ENCODE measurements around the gene DNAH8.

DNAH8 gene

GRCh38 chr6:39049575-39050283 lies 334.6 kb downstream of the DNAH8 start:
- TF ChIP-seq POLR2A (IDR thresholded peaks at IDR 0.05; ENCODE audit: low read length), result no peak
- TF ChIP-seq GATA1 (IDR thresholded peaks at IDR 0.05; ENCODE audit: low read depth, low read length), result no peak

DNA sequence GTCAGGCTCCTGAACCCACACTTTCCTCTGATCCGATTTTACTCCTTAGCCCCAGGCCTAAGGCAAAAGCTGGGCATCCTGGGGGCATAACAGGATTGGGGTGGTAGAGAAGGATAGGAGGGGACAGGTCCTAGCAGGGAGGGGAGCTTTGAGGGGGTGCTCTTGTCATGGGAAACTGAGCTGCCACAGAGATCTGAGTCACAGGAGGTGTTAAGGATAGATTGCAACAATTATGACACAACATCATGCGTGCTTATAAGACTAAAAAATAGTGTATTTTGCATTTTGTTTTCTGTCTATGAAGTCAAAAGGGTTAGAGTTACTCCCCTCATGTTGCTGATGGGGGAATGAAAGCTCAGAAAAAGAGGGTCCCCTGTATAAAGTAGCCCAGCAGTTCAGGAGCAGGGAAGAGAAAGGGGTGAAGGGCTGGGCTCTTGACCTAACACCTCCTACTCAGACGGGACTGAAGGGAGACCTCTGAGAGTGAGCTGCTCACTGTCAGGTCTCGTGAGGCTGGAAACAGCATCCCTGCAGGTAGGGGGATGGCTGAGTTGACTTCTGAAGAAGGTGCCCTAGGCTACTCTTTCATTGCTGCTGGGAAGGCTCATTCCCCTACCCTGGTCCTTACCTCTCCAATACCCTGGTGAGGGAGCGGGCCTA lies 335.5 kb downstream of the DNAH8 start:
- TF ChIP-seq POLR2A (IDR thresholded peaks at IDR 0.05; ENCODE audit: low read length) (no peak), GATA1 (IDR thresholded peaks at IDR 0.05; ENCODE audit: low read depth, low read length) (no peak)
- no peak for DNase-seq

More at GRCh38 chr6:39049575-39050283, 334.6 kb downstream of the DNAH8 start:
- no peak for DNase-seq

GRCh38 chr6:39051399-39052122 lies 336.4 kb downstream of the DNAH8 start:
- TF ChIP-seq GATA1 (IDR thresholded peaks at IDR 0.05; ENCODE audit: low read depth, low read length) (no peak), POLR2A (IDR thresholded peaks at IDR 0.05; ENCODE audit: low read length) (no peak)
- no peak for DNase-seq

DNA sequence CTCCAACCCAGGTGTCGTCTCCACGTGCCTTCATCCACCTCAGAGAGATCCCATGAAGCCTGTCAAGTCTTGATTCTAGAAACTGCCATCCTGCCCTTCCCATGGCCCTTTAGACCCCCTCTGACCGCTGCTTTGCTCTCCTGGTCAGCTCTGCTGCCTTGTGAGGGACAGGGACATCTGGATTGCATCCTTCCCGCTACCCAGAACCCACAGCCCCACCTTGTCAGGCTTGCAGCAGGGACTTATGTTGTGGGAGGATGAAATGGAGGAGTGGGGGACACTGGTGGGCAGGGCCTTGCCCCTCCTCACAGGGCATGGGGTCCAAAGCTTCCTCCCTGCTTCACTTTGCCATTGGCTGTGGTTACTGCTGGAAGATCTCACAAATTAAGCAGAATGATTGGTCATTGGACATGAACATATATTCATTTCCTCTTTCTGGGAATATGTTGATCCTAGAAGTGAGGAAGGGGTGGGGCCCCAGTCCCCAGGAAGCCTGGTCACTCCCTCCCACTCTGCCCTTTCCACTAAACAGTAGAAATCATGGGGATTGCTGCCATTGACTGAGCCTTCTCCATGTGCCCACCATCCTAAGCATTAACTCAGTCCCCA lies 338.0 kb downstream of the DNAH8 start:
- DNase-seq, result no peak
- TF ChIP-seq GATA1 (IDR thresholded peaks at IDR 0.05; ENCODE audit: low read depth, low read length), result no peak
- TF ChIP-seq POLR2A (IDR thresholded peaks at IDR 0.05; ENCODE audit: low read length), result no peak

DNA sequence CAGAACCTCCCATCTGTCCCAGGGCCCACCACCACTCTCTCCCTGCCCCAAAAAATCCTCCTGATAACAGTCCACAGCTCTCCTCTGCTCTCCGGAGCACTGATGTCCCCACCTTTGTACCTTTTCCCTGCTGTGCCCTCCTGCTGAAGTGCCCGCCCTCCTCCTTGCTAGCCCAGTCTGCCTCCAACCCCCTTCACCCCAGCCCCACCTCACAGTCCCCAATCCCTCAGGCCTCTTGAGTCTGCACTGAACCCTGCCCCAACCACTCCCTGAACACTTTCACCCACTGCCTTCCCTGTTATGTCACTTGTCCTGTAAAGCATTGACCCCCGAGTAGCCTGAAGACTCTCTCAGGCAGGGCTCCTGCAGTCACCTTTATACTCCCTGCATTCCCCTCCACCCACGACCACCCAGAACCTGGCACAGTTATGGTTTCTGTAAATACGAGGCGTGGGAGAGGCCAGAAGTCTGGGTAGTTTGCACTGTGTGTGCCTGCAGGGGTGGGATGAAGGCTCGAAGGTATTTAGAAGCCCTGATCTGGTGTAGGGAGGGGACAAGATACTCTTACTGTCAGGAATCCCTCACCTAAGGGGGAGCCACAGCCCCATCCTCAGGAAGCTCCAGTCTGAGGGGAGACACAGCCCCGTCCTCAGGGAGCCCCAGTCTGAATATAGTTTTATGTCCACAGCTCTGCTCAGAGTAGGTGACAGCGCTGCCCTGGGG lies 338.9 kb downstream of the DNAH8 start:
- no peak for DNase-seq
- no peak for TF ChIP-seq GATA1 (IDR thresholded peaks at IDR 0.05; ENCODE audit: low read depth, low read length)
- TF ChIP-seq POLR2A (IDR thresholded peaks at IDR 0.05; ENCODE audit: low read length), result no peak

- TF ChIP-seq GATA1 (IDR thresholded peaks at IDR 0.05; ENCODE audit: low read depth, low read length) (no peak), POLR2A (IDR thresholded peaks at IDR 0.05; ENCODE audit: low read length) (no peak)
- no peak for DNase-seq
Observed at GRCh38 chr6:39054577-39055142, 339.5 kb downstream of the DNAH8 start.

GRCh38 chr6:39055661-39056060 lies 340.6 kb downstream of the DNAH8 start:
- TF ChIP-seq POLR2A (IDR thresholded peaks at IDR 0.05; ENCODE audit: low read length), result no peak
- no peak for TF ChIP-seq GATA1 (IDR thresholded peaks at IDR 0.05; ENCODE audit: low read depth, low read length)
- DNase-seq, result no peak

GRCh38 chr6:39056191-39056590 lies 341.1 kb downstream of the DNAH8 start:
- no peak for DNase-seq
- TF ChIP-seq POLR2A (IDR thresholded peaks at IDR 0.05; ENCODE audit: low read length) (no peak), GATA1 (IDR thresholded peaks at IDR 0.05; ENCODE audit: low read depth, low read length) (no peak)

DNA sequence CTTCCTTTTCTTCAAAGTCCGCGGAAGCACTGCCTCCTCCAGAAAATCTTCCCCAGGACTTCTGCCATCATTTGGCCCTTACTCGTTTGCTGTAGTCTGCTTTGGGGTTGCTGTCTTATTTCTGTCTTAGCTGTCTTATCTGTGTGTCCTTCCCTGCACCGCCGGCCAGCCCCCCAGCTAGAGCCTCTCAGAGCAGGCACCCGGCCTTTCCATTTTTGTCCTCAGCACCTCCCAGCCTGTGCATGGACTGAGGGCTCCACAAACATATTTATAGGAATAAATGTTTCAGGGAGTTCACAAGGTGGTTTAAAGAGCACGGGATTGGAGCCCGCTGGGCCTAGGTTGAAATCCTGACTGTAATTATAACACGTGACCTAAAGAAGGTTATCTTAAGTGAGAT lies 341.6 kb downstream of the DNAH8 start:
- DNase-seq, result no peak
- no peak for TF ChIP-seq POLR2A (IDR thresholded peaks at IDR 0.05; ENCODE audit: low read length)
- no peak for TF ChIP-seq GATA1 (IDR thresholded peaks at IDR 0.05; ENCODE audit: low read depth, low read length)

DNA sequence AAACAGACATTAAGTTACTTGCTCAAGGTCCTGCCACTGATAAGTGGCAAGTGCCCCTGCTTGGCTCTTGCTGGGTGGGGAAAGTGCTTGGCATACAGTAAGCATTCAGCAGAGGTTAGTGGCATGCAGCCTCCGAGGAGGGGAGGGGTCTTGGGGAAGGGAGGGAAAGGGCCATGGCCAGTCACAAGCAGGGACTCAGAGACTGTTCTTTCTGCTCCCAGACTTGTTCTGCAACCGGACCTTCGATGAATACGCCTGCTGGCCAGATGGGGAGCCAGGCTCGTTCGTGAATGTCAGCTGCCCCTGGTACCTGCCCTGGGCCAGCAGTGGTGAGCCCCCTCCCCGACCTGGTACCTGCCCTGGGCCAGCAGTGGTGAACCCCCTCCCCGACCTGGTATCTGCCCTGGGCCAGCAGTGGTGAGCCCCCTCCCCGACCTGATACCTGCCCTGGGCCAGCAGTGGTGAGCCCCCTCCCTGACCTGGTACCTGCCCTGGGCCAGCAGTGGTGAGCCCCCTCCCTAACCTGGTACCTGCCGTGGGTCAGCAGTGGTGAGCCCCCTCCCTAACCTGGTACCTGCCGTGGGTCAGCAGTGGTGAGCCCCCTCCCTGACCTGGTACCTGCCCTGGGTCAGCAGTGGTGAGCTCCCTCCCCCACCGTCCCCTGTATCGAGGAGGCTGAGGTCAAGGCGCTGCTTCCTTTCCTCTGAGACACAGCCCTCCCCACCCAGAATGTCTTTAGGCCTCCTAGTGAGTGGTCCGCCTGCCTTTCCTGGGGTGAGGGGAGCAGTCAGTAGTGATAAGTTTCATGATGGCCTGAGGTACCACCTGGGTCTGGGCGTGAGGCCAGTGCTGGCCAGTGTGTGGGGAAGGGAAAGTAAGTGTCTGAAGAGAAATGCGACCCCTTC lies 342.4 kb downstream of the DNAH8 start:
- DNase-seq, result no peak
- TF ChIP-seq GATA1 (IDR thresholded peaks at IDR 0.05; ENCODE audit: low read depth, low read length) (no peak), POLR2A (IDR thresholded peaks at IDR 0.05; ENCODE audit: low read length) (no peak)

GRCh38 chr6:39058471-39059147 lies 343.5 kb downstream of the DNAH8 start:
- no peak for DNase-seq
- TF ChIP-seq GATA1 (IDR thresholded peaks at IDR 0.05; ENCODE audit: low read depth, low read length), result no peak
- no peak for TF ChIP-seq POLR2A (IDR thresholded peaks at IDR 0.05; ENCODE audit: low read length)
